Measurements from ENCODE around the gene INTU. TPM values are rescaled to one million over a fixed set of nuclear protein-coding genes. Genes with fewer than 3 reads are reported as not detected.

The INTU gene
- total RNA-seq, 4 donors from 2014 or later, result 3.6 to 7.7 (median 5.5) TPM

DNA sequence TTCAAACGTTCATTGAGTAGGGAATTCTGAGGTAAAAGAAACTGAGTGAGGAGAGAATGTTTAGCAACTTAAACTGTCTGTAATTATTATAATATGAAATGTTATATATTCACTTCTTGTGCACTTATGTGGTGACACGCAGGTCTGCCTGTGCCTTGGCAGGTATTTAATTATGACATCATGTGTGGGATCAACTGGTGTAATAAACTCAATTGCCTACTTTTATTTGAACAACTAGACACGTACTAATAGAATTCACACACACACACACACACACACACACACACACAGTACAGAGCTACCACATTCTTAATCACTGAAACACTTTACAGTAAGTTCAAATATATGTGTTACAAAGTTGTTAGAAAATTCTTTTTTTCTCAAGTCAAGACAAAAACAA, 76.7 kb downstream of the INTU start:
- TF ChIP-seq, protein P1, sequence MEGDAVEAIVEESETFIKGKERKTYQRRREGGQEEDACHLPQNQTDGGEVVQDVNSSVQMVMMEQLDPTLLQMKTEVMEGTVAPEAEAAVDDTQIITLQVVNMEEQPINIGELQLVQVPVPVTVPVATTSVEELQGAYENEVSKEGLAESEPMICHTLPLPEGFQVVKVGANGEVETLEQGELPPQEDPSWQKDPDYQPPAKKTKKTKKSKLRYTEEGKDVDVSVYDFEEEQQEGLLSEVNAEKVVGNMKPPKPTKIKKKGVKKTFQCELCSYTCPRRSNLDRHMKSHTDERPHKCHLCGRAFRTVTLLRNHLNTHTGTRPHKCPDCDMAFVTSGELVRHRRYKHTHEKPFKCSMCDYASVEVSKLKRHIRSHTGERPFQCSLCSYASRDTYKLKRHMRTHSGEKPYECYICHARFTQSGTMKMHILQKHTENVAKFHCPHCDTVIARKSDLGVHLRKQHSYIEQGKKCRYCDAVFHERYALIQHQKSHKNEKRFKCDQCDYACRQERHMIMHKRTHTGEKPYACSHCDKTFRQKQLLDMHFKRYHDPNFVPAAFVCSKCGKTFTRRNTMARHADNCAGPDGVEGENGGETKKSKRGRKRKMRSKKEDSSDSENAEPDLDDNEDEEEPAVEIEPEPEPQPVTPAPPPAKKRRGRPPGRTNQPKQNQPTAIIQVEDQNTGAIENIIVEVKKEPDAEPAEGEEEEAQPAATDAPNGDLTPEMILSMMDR (IDR thresholded peaks at IDR 0.05; ENCODE audit: low read depth), result no peak

DNA sequence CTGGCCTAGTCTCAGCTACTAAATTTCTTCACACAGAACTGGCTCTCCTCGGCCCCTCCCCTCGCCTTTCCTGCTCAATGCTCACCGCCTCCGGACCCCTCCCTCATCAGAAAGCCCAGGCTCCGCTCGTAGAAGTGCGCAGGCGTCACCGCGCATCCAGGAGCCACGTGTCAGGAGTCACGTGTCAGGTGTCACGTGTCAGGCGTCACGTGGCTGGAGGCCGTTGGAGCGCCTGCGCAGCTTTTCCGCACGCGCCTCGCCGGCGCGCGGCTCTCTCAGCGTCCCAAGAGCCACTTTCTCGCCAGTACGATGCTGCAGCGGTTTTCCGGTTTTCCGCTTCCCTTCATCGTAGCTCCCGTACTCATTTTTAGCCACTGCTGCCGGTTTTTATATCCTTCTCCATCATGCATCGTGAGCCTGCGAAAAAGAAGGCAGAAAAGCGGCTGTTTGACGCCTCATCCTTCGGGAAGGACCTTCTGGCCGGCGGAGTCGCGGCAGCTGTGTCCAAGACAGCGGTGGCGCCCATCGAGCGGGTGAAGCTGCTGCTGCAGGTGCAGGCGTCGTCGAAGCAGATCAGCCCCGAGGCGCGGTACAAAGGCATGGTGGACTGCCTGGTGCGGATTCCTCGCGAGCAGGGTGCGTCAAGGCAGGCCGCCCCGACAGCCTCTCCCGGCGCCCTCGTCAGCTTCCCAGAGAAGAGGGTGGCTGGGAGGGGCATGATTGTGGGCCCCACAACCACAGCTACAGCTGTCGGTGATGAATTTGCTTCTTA, 97.6 kb downstream of the INTU start, which contains the start of gene SLC25A31:
Gene SLC25A31 (plus strand): TSS at position 259 of the 772 bp plus-strand sequence. CDS start 146 bp downstream, at position 405.
- TF ChIP-seq, protein P1 (IDR thresholded peaks at IDR 0.05; ENCODE audit: low read depth), result no peak

DNA sequence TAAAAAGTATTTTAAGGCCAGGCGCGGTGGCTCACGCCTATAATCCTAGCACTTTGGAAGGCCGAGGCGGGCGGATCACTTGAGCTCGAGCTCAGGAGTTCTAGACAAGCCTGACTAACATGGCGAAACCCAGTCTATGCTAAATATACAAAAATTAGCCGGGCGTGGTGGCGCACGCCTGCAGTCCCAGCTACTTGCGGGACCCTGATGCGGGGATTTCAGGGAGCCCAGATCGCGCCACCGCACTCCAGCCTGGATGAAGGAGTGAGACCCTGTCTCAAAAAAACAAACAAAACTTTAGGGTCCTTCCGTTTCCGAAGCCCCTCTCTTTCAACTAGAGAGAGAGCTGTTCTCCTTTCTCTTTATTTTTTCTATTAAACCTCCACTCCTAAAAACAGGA, 98.6 kb downstream of the INTU start:
- TF ChIP-seq, protein P1 (IDR thresholded peaks at IDR 0.05; ENCODE audit: low read depth), result no peak

DNA sequence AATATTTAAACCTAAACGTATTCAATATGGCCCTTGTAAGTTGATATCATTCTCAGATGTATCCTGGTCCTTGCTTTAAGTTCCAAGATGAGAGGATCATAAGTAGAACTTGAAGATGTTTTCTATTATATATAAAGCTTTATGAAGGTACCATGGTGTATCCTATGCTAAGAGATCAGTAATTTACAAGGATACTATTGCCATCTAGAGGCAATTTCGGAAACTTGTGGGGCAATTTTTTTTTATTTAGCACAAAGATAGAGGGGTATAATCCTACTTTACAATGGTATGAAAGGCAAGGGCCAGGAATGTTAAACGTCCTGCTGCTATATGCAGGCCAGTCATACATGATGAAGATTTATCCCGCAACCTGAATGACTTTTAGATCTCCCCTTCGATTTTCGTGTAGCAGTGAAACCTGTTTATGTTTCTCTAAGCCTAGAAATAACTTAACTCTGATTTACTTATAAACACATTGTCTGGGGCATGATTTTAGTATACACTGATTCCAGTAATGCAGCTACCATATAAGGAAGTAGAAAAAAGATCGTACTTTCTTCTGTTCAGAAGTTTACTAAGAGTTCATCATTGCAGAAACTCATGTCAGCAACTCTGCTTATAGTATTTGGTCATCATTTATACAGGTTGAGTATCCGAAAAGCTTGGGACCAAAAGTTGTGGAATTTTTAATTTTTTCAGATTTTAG, 100.0 kb downstream of the INTU start:
- TF ChIP-seq, protein P1 (IDR thresholded peaks at IDR 0.05; ENCODE audit: low read depth), result no peak

DNA sequence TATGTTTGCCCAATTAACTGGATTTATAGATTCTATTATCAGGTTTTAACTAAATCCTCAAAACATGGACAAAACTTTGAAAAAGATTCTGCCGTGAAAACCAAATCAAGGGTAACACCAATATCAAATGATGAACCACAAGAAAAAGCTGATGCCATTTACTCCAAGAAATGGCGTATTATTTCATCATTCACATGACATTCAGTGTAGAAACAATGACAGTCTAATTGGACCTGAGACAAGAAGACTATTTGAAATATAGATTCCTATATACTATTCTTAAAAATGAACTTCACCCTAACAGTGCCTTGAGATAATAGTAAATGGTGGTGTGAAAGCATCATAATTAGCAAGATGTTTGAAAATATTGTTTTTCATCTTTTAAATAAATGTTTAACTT, 102.2 kb downstream of the INTU start:
- TF ChIP-seq, protein P1 (IDR thresholded peaks at IDR 0.05; ENCODE audit: low read depth), result no peak

DNA sequence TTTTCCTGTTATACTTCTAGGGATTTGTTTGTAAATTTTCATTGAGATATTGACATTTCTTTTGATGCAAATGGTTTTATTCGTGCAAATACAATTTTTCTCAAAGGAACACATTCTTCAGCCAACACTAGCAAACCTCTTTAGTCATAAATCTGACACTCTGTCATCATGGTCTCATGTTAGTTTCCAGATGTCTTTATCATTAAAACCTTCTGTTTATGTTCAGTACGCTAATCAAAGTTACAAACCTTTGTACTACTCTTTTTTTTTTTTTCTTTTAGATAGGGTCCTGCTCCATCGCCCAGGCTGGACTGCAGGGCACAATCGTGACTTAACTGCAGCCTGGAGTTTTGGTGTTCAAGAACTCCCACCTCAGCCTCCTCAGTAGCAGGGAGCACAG, 104.5 kb downstream of the INTU start:
- TF ChIP-seq, protein P1 (IDR thresholded peaks at IDR 0.05; ENCODE audit: low read depth), result no peak

DNA sequence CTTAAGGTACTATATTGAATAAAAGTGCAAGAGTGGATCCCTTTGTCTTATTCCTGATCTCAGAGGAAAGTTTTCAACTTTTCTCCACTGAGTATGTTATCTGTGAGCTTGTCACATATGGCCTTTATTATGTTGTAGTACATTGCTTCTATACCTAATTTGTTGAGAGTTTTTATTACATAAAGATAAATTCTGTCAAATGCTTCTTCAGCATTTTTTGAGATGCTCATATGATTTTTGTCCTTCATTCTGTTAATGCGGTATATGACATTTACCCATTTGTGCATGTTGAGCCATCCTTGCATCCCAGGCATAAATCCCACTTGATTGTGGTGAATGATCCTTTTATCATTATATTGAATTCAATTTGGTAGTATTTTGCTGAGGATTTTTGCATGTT, 108.5 kb downstream of the INTU start:
- TF ChIP-seq, protein P1 (IDR thresholded peaks at IDR 0.05; ENCODE audit: low read depth), result no peak
